ENCODE measurements around the gene CMTM6. TPM values are rescaled to one million over a fixed set of nuclear protein-coding genes. Genes with fewer than 3 reads are reported as not detected.
"Not testable (repeated sequence)": the region's sequence is repeated elsewhere in the genome, so short reads cannot be mapped to it uniquely, and the experiment has no call there.

Gene CMTM6
- total RNA-seq, 1 donor from 2014 or later, result 37.5 TPM

GRCh38 chr3:32471246-32471645 is 31.4 kb downstream of the CMTM6 start:
- H3K27ac Mint-ChIP-seq, result no peak overlapping the region
- H3K9me3 Mint-ChIP-seq, result no peaks in the 10 kb centered on the region
- H3K36me3 Mint-ChIP-seq, result peaks cover 27% of the 10 kb centered on the region

GRCh38 chr3:32470362-32470761 is 32.3 kb downstream of the CMTM6 start:
- no peak for TF ChIP-seq CTCF (conservative IDR thresholded peaks at IDR 0.05)
- peaks cover 14% of the 10 kb centered on the region for H3K4me1 Mint-ChIP-seq (ENCODE audit: unreplicated experiment)
- no peak overlapping the region for H3K4me3 Mint-ChIP-seq
- no peak overlapping the region for H3K27ac Mint-ChIP-seq
- H3K36me3 Mint-ChIP-seq, result peaks cover 28% of the 10 kb centered on the region
- DNase-seq (ENCODE audit: extremely low spot score, unreplicated experiment), result no peak
- no peaks in the 10 kb centered on the region for H3K9me3 Mint-ChIP-seq
- no peaks in the 10 kb centered on the region for H3K27me3 Mint-ChIP-seq

More at GRCh38 chr3:32471246-32471645, 31.4 kb downstream of the CMTM6 start:
- TF ChIP-seq CTCF (conservative IDR thresholded peaks at IDR 0.05), result no peak
- no peak for DNase-seq (ENCODE audit: extremely low spot score, unreplicated experiment)
- Mint-ChIP-seq H3K4me1 (ENCODE audit: unreplicated experiment) (peaks cover 11% of the 10 kb centered on the region), H3K4me3 (no peak overlapping the region), H3K27me3 (no peaks in the 10 kb centered on the region)

GRCh38 chr3:32469151-32469874 is 33.3 kb downstream of the CMTM6 start:
- no peak for TF ChIP-seq CTCF (conservative IDR thresholded peaks at IDR 0.05)
- DNase-seq (ENCODE audit: extremely low spot score, unreplicated experiment), result no peak
- H3K9me3 Mint-ChIP-seq, result no peaks in the 10 kb centered on the region
- peaks cover 14% of the 10 kb centered on the region for H3K4me1 Mint-ChIP-seq (ENCODE audit: unreplicated experiment)
- H3K27me3 Mint-ChIP-seq, result no peaks in the 10 kb centered on the region
- no peak overlapping the region for H3K27ac Mint-ChIP-seq
- H3K36me3 Mint-ChIP-seq, result peaks cover 22% of the 10 kb centered on the region
- peak overlapping the region; percentile 8 for H3K4me3 Mint-ChIP-seq

- Mint-ChIP-seq H3K27me3 (no peaks in the 10 kb centered on the region), H3K9me3 (no peaks in the 10 kb centered on the region), H3K4me3 (no peak overlapping the region), H3K27ac (no peak overlapping the region), H3K4me1 (ENCODE audit: unreplicated experiment) (peaks cover 14% of the 10 kb centered on the region), H3K36me3 (peaks cover 13% of the 10 kb centered on the region)
- peak; percentile 86 for DNase-seq (ENCODE audit: extremely low spot score, unreplicated experiment)
- peak; percentile 100 for TF ChIP-seq CTCF (conservative IDR thresholded peaks at IDR 0.05)
These were observed 35.1 kb downstream of the CMTM6 start for GRCh38 chr3:32467333-32468070.

- H3K27me3 Mint-ChIP-seq; H3K9me3 Mint-ChIP-seq; DNase-seq (ENCODE audit: extremely low spot score, unreplicated experiment); H3K4me3 Mint-ChIP-seq; H3K27ac Mint-ChIP-seq: not testable (repeated sequence)
- Mint-ChIP-seq H3K4me1 (ENCODE audit: unreplicated experiment) (peaks cover 14% of the 10 kb centered on the region), H3K36me3 (peaks cover 11% of the 10 kb centered on the region)
These were observed 35.8 kb downstream of the CMTM6 start for GRCh38 chr3:32466808-32467207.

GRCh38 chr3:32464726-32465125 is 37.9 kb downstream of the CMTM6 start:
- H3K36me3 Mint-ChIP-seq; H3K27ac Mint-ChIP-seq; H3K9me3 Mint-ChIP-seq; H3K27me3 Mint-ChIP-seq; DNase-seq (ENCODE audit: extremely low spot score, unreplicated experiment); H3K4me3 Mint-ChIP-seq: not testable (repeated sequence)
- peaks cover 12% of the 10 kb centered on the region for H3K4me1 Mint-ChIP-seq (ENCODE audit: unreplicated experiment)

GRCh38 chr3:32463415-32463814 is 39.2 kb downstream of the CMTM6 start:
- not testable (repeated sequence) for DNase-seq (ENCODE audit: extremely low spot score, unreplicated experiment); H3K36me3 Mint-ChIP-seq; H3K27me3 Mint-ChIP-seq; H3K27ac Mint-ChIP-seq; H3K4me3 Mint-ChIP-seq; H3K4me1 Mint-ChIP-seq (ENCODE audit: unreplicated experiment); H3K9me3 Mint-ChIP-seq

- H3K27me3 Mint-ChIP-seq, result not testable (repeated sequence)
These were observed 40.3 kb downstream of the CMTM6 start for GRCh38 chr3:32462191-32462986.

GRCh38 chr3:32460817-32461496 is 41.7 kb downstream of the CMTM6 start:
- Mint-ChIP-seq H3K4me1 (ENCODE audit: unreplicated experiment) (peaks cover 12% of the 10 kb centered on the region), H3K27ac (peak overlapping the region; percentile 61)
- H3K27me3 Mint-ChIP-seq; H3K36me3 Mint-ChIP-seq; H3K4me3 Mint-ChIP-seq; DNase-seq (ENCODE audit: extremely low spot score, unreplicated experiment); H3K9me3 Mint-ChIP-seq: not testable (repeated sequence)

More at GRCh38 chr3:32462191-32462986, 40.3 kb downstream of the CMTM6 start:
- not testable (repeated sequence) for H3K9me3 Mint-ChIP-seq; H3K4me3 Mint-ChIP-seq; H3K27ac Mint-ChIP-seq; DNase-seq (ENCODE audit: extremely low spot score, unreplicated experiment)
- Mint-ChIP-seq H3K4me1 (ENCODE audit: unreplicated experiment) (peaks cover 13% of the 10 kb centered on the region), H3K36me3 (peaks cover 12% of the 10 kb centered on the region)
